GM23338 (cell line): Measurements from ENCODE around the gene HES4.

Source experiments
- CTCF ChIP-seq, 2 experiments: fragments of 200-600 bp in 1 of 2; sonication (generic) in 1 of 2; conservative IDR thresholded peaks; 2 replicates each; pipeline versions ENCODE4 v1.5.1 to v1.6.1; 2016 to 2017; ENCODE audit warnings: antibody characterized with exemption in 2 of 2, low read depth in 2 of 2, mild to moderate bottlenecking in 2 of 2, moderate library complexity in 1 of 2
- EZH2 ChIP-seq: fragments of 200-600 bp; sonication (generic); IDR thresholded peaks from one replicate; pipeline ENCODE4 v1.8.0; 2017; ENCODE audit warnings: antibody characterized with exemption, mild to moderate bottlenecking, low read depth; ENCODE audit not compliant: unreplicated experiment
- JUNB ChIP-seq: IDR thresholded peaks from one replicate; pipeline ENCODE4 v1.6.1; 2016; ENCODE audit warnings: antibody characterized with exemption; ENCODE audit not compliant: unreplicated experiment
- POLR2AphosphoS5 ChIP-seq: IDR thresholded peaks from 2 replicates; pipeline ENCODE4 v1.6.1; 2016; ENCODE audit warnings: antibody characterized with exemption, low read depth

- TF ChIP-seq POLR2AphosphoS5 (no peak), CTCF (conservative IDR thresholded peaks at IDR 0.05; ENCODE audit: low read depth in 2 of 2) (no peak), JUNB (no peak), EZH2 (no peak)
Measured at GRCh38 chr1:1044455-1045078, 44.7 kb upstream of the HES4 start.
